ENCODE results near the gene PP2D1. TPM values are rescaled to one million over a fixed set of nuclear protein-coding genes. Genes with fewer than 3 reads are reported as not detected.

The PP2D1 gene
- total and polyA plus RNA-seq, 2 donors (not counting 1 experiment from before 2014, with no cell fraction given), result not detected

GRCh38 chr3:20051123-20051806 is 39.2 kb upstream of the PP2D1 start:
- Histone ChIP-seq H3K4me2 (ENCODE audit: extremely low read depth, insufficient read depth, low read length) (no peak overlapping the region), H3K4me1 (ENCODE audit: control insufficient read depth, extremely low read depth, insufficient read depth, low read length) (peaks cover 5% of the 10 kb centered on the region), H3K27ac (ENCODE audit: insufficient read depth, low read length) (no peak overlapping the region), H2AFZ (ENCODE audit: low read length) (no peak overlapping the region), H3K27me3 (ENCODE audit: control insufficient read depth, insufficient read depth, low read length) (no peaks in the 10 kb centered on the region), H4K20me1 (ENCODE audit: control insufficient read depth, extremely low read depth, insufficient read depth, low read length) (no peaks in the 10 kb centered on the region), H3K9ac (ENCODE audit: insufficient read depth, low read length) (no peak overlapping the region), H3K9me3 (ENCODE audit: control insufficient read depth, insufficient read depth, low read depth, low read length) (no peaks in the 10 kb centered on the region), H3K4me3 (replicated peaks in 1 of 4; ENCODE audit: control extremely low read depth in 1 of 4, insufficient read depth in 1 of 4, low read depth in 3 of 4, low read length in 4 of 4) (no peak overlapping the region), H3K79me2 (ENCODE audit: control insufficient read depth, insufficient read depth, low read length) (no peaks in the 10 kb centered on the region), H3K36me3 (ENCODE audit: control insufficient read depth, insufficient read depth, low read length) (no peaks in the 10 kb centered on the region)
- TF ChIP-seq EZH2 (IDR thresholded peaks at IDR 0.05; ENCODE audit: low read length, missing control alignments) (no peak), CTCF (conservative IDR thresholded peaks at IDR 0.05 in 1 of 2, IDR thresholded peaks at IDR 0.05 in 1 of 2; ENCODE audit: low read depth in 1 of 2, low read length in 2 of 2) (no peak)
- no peak for DNase-seq (ENCODE audit: low read depth in 2 of 2)

GRCh38 chr3:20047976-20048883 is 36.2 kb upstream of the PP2D1 start:
- peak in 1 of 2 donors; percentile 60 for DNase-seq (ENCODE audit: low read depth in 2 of 2)
- Histone ChIP-seq H3K36me3 (ENCODE audit: control insufficient read depth, insufficient read depth, low read length) (no peaks in the 10 kb centered on the region), H4K20me1 (ENCODE audit: control insufficient read depth, extremely low read depth, insufficient read depth, low read length) (no peaks in the 10 kb centered on the region), H3K9ac (ENCODE audit: insufficient read depth, low read length) (no peak overlapping the region), H2AFZ (ENCODE audit: low read length) (peak overlapping the region; percentile 29), H3K27ac (ENCODE audit: insufficient read depth, low read length) (no peak overlapping the region), H3K4me1 (ENCODE audit: control insufficient read depth, extremely low read depth, insufficient read depth, low read length) (peaks cover 6% of the 10 kb centered on the region), H3K79me2 (ENCODE audit: control insufficient read depth, insufficient read depth, low read length) (no peaks in the 10 kb centered on the region), H3K27me3 (ENCODE audit: control insufficient read depth, insufficient read depth, low read length) (no peaks in the 10 kb centered on the region), H3K4me3 (replicated peaks in 1 of 4; ENCODE audit: control extremely low read depth in 1 of 4, insufficient read depth in 1 of 4, low read depth in 3 of 4, low read length in 4 of 4) (peak overlapping the region; percentile 2 to 44 (median 30)), H3K4me2 (ENCODE audit: extremely low read depth, insufficient read depth, low read length) (peak overlapping the region; percentile 88), H3K9me3 (ENCODE audit: control insufficient read depth, insufficient read depth, low read depth, low read length) (no peaks in the 10 kb centered on the region)
- TF ChIP-seq CTCF (conservative IDR thresholded peaks at IDR 0.05 in 1 of 2, IDR thresholded peaks at IDR 0.05 in 1 of 2; ENCODE audit: low read depth in 1 of 2, low read length in 2 of 2) (no peak), EZH2 (IDR thresholded peaks at IDR 0.05; ENCODE audit: low read length, missing control alignments) (no peak)

GRCh38 chr3:20047341-20047779 is 35.3 kb upstream of the PP2D1 start:
- no peaks in the 10 kb centered on the region for H3K79me2 ChIP-seq (ENCODE audit: control insufficient read depth, insufficient read depth, low read length)
- no peaks in the 10 kb centered on the region for H3K9me3 ChIP-seq (ENCODE audit: control insufficient read depth, insufficient read depth, low read depth, low read length)
- H3K27ac ChIP-seq (ENCODE audit: insufficient read depth, low read length), result no peak overlapping the region
- no peaks in the 10 kb centered on the region for H4K20me1 ChIP-seq (ENCODE audit: control insufficient read depth, extremely low read depth, insufficient read depth, low read length)
- H3K36me3 ChIP-seq (ENCODE audit: control insufficient read depth, insufficient read depth, low read length), result no peaks in the 10 kb centered on the region
- DNase-seq (ENCODE audit: low read depth in 2 of 2), result no peak
- H3K27me3 ChIP-seq (ENCODE audit: control insufficient read depth, insufficient read depth, low read length), result no peaks in the 10 kb centered on the region
- TF ChIP-seq CTCF (conservative IDR thresholded peaks at IDR 0.05 in 1 of 2, IDR thresholded peaks at IDR 0.05 in 1 of 2; ENCODE audit: low read depth in 1 of 2, low read length in 2 of 2), result no peak
- H3K4me3 ChIP-seq (replicated peaks in 1 of 4; ENCODE audit: control extremely low read depth in 1 of 4, insufficient read depth in 1 of 4, low read depth in 3 of 4, low read length in 4 of 4), result no peak overlapping the region
- peaks cover 7% of the 10 kb centered on the region for H3K4me1 ChIP-seq (ENCODE audit: control insufficient read depth, extremely low read depth, insufficient read depth, low read length)
- H3K4me2 ChIP-seq (ENCODE audit: extremely low read depth, insufficient read depth, low read length), result peak overlapping the region; percentile 88
- H2AFZ ChIP-seq (ENCODE audit: low read length), result no peak overlapping the region
- H3K9ac ChIP-seq (ENCODE audit: insufficient read depth, low read length), result no peak overlapping the region
